ENCODE measurements around the gene FLRT3. TPM values are rescaled to one million over a fixed set of nuclear protein-coding genes. Genes with fewer than 3 reads are reported as not detected.

Gene FLRT3
- total and polyA plus RNA-seq, 9 of the 15 experiments (the other 6 are each of a cell fraction or from before 2014, with no cell fraction given), result 0.04 TPM; not detected in 8

DNA sequence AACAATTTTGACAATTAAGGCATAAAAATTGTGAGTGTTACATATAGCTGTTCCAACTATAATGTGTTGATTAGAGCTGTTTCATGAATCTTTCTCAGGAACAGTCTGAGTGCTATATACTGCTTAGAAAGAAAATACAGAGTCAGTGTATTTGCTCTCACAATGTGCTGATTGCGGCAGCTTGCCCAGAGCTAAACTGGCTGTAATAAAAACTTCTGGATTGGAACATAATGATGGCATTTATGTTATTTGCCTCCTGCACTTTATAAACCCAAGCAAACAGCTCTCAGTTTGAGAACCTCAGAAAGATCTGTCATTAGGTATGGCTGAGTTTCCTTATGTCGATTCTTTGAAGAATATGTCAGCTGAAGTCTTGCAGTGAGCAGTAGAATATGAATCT lies 29.5 kb downstream of the FLRT3 start (continued):
- TF ChIP-seq, protein P1, sequence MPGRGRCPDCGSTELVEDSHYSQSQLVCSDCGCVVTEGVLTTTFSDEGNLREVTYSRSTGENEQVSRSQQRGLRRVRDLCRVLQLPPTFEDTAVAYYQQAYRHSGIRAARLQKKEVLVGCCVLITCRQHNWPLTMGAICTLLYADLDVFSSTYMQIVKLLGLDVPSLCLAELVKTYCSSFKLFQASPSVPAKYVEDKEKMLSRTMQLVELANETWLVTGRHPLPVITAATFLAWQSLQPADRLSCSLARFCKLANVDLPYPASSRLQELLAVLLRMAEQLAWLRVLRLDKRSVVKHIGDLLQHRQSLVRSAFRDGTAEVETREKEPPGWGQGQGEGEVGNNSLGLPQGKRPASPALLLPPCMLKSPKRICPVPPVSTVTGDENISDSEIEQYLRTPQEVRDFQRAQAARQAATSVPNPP (IDR thresholded peaks at IDR 0.05; ENCODE audit: borderline replicate concordance, insufficient read depth, insufficient read length), result no peak
- TF ChIP-seq STAT5B (CRISPR knock-in tag; IDR thresholded peaks at IDR 0.05) (no peak), FOXA3 (CRISPR knock-in tag; conservative IDR thresholded peaks at IDR 0.05 in 1 of 2, IDR thresholded peaks at IDR 0.05 in 1 of 2) (no peak), ZNF79 (CRISPR knock-in tag; IDR thresholded peaks at IDR 0.05; ENCODE audit: low read depth) (no peak), HNRNPH1 (optimal IDR thresholded peaks at IDR 0.05; ENCODE audit: low read depth, low read length) (no peak), MEF2A (IDR thresholded peaks at IDR 0.05; ENCODE audit: control insufficient read depth, low read depth, low read length) (no peak), MTF1 (CRISPR knock-in tag; IDR thresholded peaks at IDR 0.05; ENCODE audit: borderline replicate concordance) (no peak)

DNA sequence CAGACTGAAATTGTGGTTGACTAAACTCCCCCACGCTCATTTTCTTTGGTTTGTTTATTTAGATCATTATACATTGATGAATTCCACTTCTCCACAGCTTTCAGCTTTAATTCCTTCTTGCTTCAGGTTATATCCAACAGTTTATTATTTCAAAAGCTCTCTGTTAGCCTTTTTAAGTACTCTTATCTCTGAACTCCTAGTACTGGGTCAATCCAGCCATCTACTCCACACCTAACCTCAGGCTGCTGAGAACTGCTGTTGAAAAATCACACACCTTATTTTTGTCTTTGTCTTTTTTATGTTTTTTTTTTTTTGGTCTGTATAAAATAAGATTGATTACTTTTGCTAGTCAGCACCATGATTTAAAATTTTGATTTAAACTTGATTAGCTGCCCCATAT lies 32.9 kb downstream of the FLRT3 start:
- H3K36me3 ChIP-seq (ENCODE audit: control insufficient read depth, insufficient read depth, low read length), result no peaks in the 10 kb centered on the region
- H4K20me1 ChIP-seq (replicated peaks; ENCODE audit: control insufficient read depth, insufficient read depth, low read length), result no peaks in the 10 kb centered on the region
- H2AFZ ChIP-seq (ENCODE audit: low read depth, low read length), result no peak overlapping the region
- no peaks in the 10 kb centered on the region for H3K4me1 ChIP-seq (replicated peaks in 1 of 2; ENCODE audit: control insufficient read depth in 2 of 2, insufficient read depth in 2 of 2, low read length in 2 of 2)
- no peak overlapping the region for H3K4me3 ChIP-seq
- no peak overlapping the region for H3K4me2 ChIP-seq (ENCODE audit: insufficient read depth, low read length)
- no TSS peak for BruUV-seq (replicated peaks)
- H3K27ac ChIP-seq (ENCODE audit: extremely low read depth, low read depth, low read length), result no peak overlapping the region
- ChIA-PET CTCF (ENCODE audit: low intra/inter-chr PET ratio) (no interaction called here), POLR2A (no interaction called here)
- ATAC-seq (no peak), DNase-seq (ENCODE audit: extremely low read depth in 1 of 4, low spot score in 3 of 4) (no peak), FAIRE-seq (no peak)
- 0% methylated on average over 1 of the region's 1 CpG for WGBS (ENCODE audit: insufficient coverage, low coverage, missing lambda C conversion rate)
- in situ Hi-C loops (cut with MboI) (no loop called here), intact Hi-C loops (cut with micrococcal nuclease) (no loop called here)
- no peak overlapping the region for H3K9ac ChIP-seq (ENCODE audit: insufficient read depth in 1 of 2, low read depth in 2 of 2, low read length in 2 of 2)
- no peaks in the 10 kb centered on the region for H3K9me3 ChIP-seq (replicated peaks; ENCODE audit: control insufficient read depth, insufficient read depth, low read depth, low read length)
- no peaks in the 10 kb centered on the region for H3K27me3 ChIP-seq (ENCODE audit: control insufficient read depth in 2 of 2, insufficient read depth in 2 of 2, low read length in 2 of 2)
- H3K9me1 ChIP-seq (ENCODE audit: control insufficient read depth, insufficient read depth, low read length), result no peaks in the 10 kb centered on the region
- H3K79me2 ChIP-seq (ENCODE audit: control insufficient read depth, insufficient read depth, low read length), result no peaks in the 10 kb centered on the region
- TF ChIP-seq SRSF1 (IDR thresholded peaks at IDR 0.05; ENCODE audit: low read depth, low read length) (no peak), NRF1 (conservative IDR thresholded peaks at IDR 0.05 in 1 of 2, IDR thresholded peaks at IDR 0.05 in 1 of 2) (no peak), RBM34 (IDR thresholded peaks at IDR 0.05; ENCODE audit: borderline replicate concordance, insufficient read depth, low read length) (no peak), RAD51 (IDR thresholded peaks at IDR 0.05; ENCODE audit: borderline replicate concordance, low read depth) (no peak), BRCA1 (IDR thresholded peaks at IDR 0.05) (no peak), BRCA1 (CRISPR knock-in tag; IDR thresholded peaks at IDR 0.05) (no peak), JUN (IDR thresholded peaks at IDR 0.05; ENCODE audit: borderline replicate concordance, low read depth, low read length) (no peak), JUN (CRISPR knock-in tag; IDR thresholded peaks at IDR 0.05; ENCODE audit: borderline replicate concordance) (no peak), ZC3H11A (IDR thresholded peaks at IDR 0.05; ENCODE audit: low read depth, low read length) (no peak)
- TF ChIP-seq, protein P2, sequence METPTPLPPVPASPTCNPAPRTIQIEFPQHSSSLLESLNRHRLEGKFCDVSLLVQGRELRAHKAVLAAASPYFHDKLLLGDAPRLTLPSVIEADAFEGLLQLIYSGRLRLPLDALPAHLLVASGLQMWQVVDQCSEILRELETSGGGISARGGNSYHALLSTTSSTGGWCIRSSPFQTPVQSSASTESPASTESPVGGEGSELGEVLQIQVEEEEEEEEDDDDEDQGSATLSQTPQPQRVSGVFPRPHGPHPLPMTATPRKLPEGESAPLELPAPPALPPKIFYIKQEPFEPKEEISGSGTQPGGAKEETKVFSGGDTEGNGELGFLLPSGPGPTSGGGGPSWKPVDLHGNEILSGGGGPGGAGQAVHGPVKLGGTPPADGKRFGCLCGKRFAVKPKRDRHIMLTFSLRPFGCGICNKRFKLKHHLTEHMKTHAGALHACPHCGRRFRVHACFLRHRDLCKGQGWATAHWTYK (CRISPR knock-in tag; IDR thresholded peaks at IDR 0.05), result no peak
